Liver (tissue), 9 donors: Measurements from ENCODE around the gene COQ6. TPM values are rescaled to one million over a fixed set of nuclear protein-coding genes. Genes with fewer than 3 reads are reported as not detected.

ENCODE experiments used
- DNase-seq: peaks from one replicate; pipeline ENCODE4 v3.0.0-alpha.2; 2017; ENCODE audit warnings: low spot score
- H3K27ac ChIP-seq, 2 donors: one replicate each; pipeline ENCODE4 v1.7.0; 2013; ENCODE audit warnings: inconsistent platforms in 2 of 2, low read length in 2 of 2, control low read depth in 1 of 2, low read depth in 1 of 2, mild to moderate bottlenecking in 1 of 2
- H3K27me3 ChIP-seq, 4 donors: one replicate each; pipeline versions ENCODE4 v1.6.1 to v1.7.0; 2013; ENCODE audit warnings: low read length in 3 of 4, inconsistent platforms in 1 of 4, mild to moderate bottlenecking in 1 of 4, moderate library complexity in 1 of 4; ENCODE audit not compliant: control insufficient read depth in 4 of 4, insufficient read depth in 4 of 4
- H3K36me3 ChIP-seq, 4 donors: one replicate each; pipeline versions ENCODE4 v1.6.1 to v1.7.0; 2013; ENCODE audit warnings: low read length in 3 of 4, mild to moderate bottlenecking in 3 of 4, low read depth in 1 of 4, moderate library complexity in 1 of 4; ENCODE audit not compliant: control insufficient read depth in 4 of 4, insufficient read depth in 3 of 4
- H3K4me1 ChIP-seq, 4 donors: one replicate each; pipeline versions ENCODE4 v1.6.1 to v1.7.0; 2013; ENCODE audit warnings: low read length in 3 of 4, mild to moderate bottlenecking in 3 of 4, moderate library complexity in 1 of 4; ENCODE audit not compliant: control insufficient read depth in 4 of 4, insufficient read depth in 4 of 4
- H3K4me3 ChIP-seq, 3 donors: one replicate each; pipeline versions ENCODE4 v1.6.1 to v1.7.0; 2013; ENCODE audit warnings: low read length in 3 of 3, control low read depth in 1 of 3, low read depth in 1 of 3, mild to moderate bottlenecking in 1 of 3
- H3K9ac ChIP-seq, 2 donors: one replicate each; pipeline ENCODE4 v1.7.0; 2013; ENCODE audit warnings: low read length in 2 of 2, mild to moderate bottlenecking in 2 of 2, moderate library complexity in 2 of 2, control low read depth in 1 of 2, low read depth in 1 of 2
- H3K9me3 ChIP-seq, 4 donors: one replicate each; pipeline versions ENCODE4 v1.6.1 to v1.7.0; 2013; ENCODE audit warnings: low read length in 3 of 4; ENCODE audit not compliant: control insufficient read depth in 4 of 4
- ATF3 ChIP-seq: IDR thresholded peaks from 2 replicates; pipeline ENCODE4 v1.6.1; 2016; ENCODE audit warnings: antibody characterized with exemption
- CTCF ChIP-seq: fragments of 150-350 bp; IDR thresholded peaks from 2 replicates; pipeline ENCODE4 v1.5.1; 2017; ENCODE audit warnings: improper control_type of control experiment, low read depth, low read length; ENCODE audit not compliant: missing input control
- EGR1 ChIP-seq, 2 donors: IDR thresholded peaks; 2 replicates each; pipeline ENCODE4 v1.6.1; 2016 to 2018; ENCODE audit warnings: antibody characterized with exemption in 2 of 2, low read depth in 2 of 2
- FOXA1 ChIP-seq: IDR thresholded peaks from 2 replicates; pipeline ENCODE4 v1.6.1; 2016; ENCODE audit warnings: antibody characterized with exemption
- FOXA2 ChIP-seq: IDR thresholded peaks from 2 replicates; pipeline ENCODE4 v1.6.1; 2016; ENCODE audit warnings: antibody characterized with exemption
- GABPA ChIP-seq, 2 donors: IDR thresholded peaks in 1 of 2; conservative IDR thresholded peaks in 1 of 2; 2 replicates each; pipeline ENCODE4 v1.6.1; 2016; ENCODE audit warnings: antibody characterized with exemption in 2 of 2, mild to moderate bottlenecking in 1 of 2, moderate library complexity in 1 of 2
- HNF4A ChIP-seq, 2 donors: conservative IDR thresholded peaks; 2 replicates each; pipeline ENCODE4 v1.6.1; 2016; ENCODE audit warnings: antibody characterized with exemption in 2 of 2, mild to moderate bottlenecking in 2 of 2
- HNF4G ChIP-seq: IDR thresholded peaks from 2 replicates; pipeline ENCODE4 v1.6.1; 2016; ENCODE audit warnings: antibody characterized with exemption
- JUND ChIP-seq, 2 donors: IDR thresholded peaks; 2 replicates each; pipeline ENCODE4 v1.6.1; 2016; ENCODE audit warnings: antibody characterized with exemption in 2 of 2
- MAX ChIP-seq: IDR thresholded peaks from 2 replicates; pipeline ENCODE4 v1.6.1; 2016; ENCODE audit warnings: antibody characterized with exemption
- NR2F2 ChIP-seq: IDR thresholded peaks from 2 replicates; pipeline ENCODE4 v1.6.1; 2016; ENCODE audit warnings: antibody characterized with exemption
- RAD21 ChIP-seq, 2 donors: IDR thresholded peaks; 2 replicates each; pipeline ENCODE4 v1.6.1; 2016; ENCODE audit warnings: antibody characterized with exemption in 2 of 2, mild to moderate bottlenecking in 2 of 2
- REST ChIP-seq: IDR thresholded peaks from 2 replicates; pipeline ENCODE4 v1.6.1; 2016; ENCODE audit warnings: antibody characterized with exemption, mild to moderate bottlenecking
- RXRA ChIP-seq, 2 donors: IDR thresholded peaks; 2 replicates each; pipeline ENCODE4 v1.6.1; 2017 to 2018; ENCODE audit warnings: antibody characterized with exemption in 2 of 2, mild to moderate bottlenecking in 1 of 2
- SP1 ChIP-seq: IDR thresholded peaks from 2 replicates; pipeline ENCODE4 v1.6.1; 2018; ENCODE audit warnings: antibody characterized with exemption, mild to moderate bottlenecking
- TAF1 ChIP-seq: conservative IDR thresholded peaks from 2 replicates; pipeline ENCODE4 v1.6.1; 2016; ENCODE audit warnings: antibody characterized with exemption, mild to moderate bottlenecking
- YY1 ChIP-seq: IDR thresholded peaks from 2 replicates; pipeline ENCODE4 v1.6.1; 2016; ENCODE audit warnings: antibody characterized with exemption, mild to moderate bottlenecking
- ZBTB33 ChIP-seq: IDR thresholded peaks from 2 replicates; pipeline ENCODE4 v1.6.1; 2016; ENCODE audit warnings: antibody characterized with exemption
- WGBS: extraction: QIAGEN DNeasy Blood & Tissue Kit; methylation state at CpG from one replicate; pipeline ENCODE4 v1.1.7; 2013; 5-methylcytosine and 5-hydroxymethylcytosine counted together
- polyA plus RNA-seq, 2 donors: library from polyadenylated mRNA; stranded (reverse) in 1 of 2; unstranded in 1 of 2; fragments of 200-250 nt in 1 of 2; fragments of >200 nt in 1 of 2; fragmentation: Nextera tagmentation in 1 of 2; extraction: Ambion mirVana in 1 of 2; gene quantifications; one replicate each; pipeline versions ENCODE4 v1.2.1 to v1.2.3, GENCODE V29; 2013 to 2015
- total RNA-seq, 2 donors: library from RNA; depleted of rRNA; stranded (reverse); fragments of >200 nt; gene quantifications; one replicate each; pipeline ENCODE4 v1.2.3, GENCODE V29; 2014
- donor health status: healthy.
- donor health status: healthy.
- donor health status: healthy.
- donor health status: healthy.
- donor health status: healthy.

COQ6 gene
- total and polyA plus RNA-seq, 4 donors = 12.6 to 33.7 (median 18.5) TPM

- no peak overlapping the region for H3K9ac ChIP-seq
- no peaks in the 10 kb centered on the region for H3K9me3 ChIP-seq
- H3K4me3 ChIP-seq = no peak overlapping the region
- TF ChIP-seq JUND (IDR thresholded peaks at IDR 0.05) (no peak), FOXA1 (no peak), YY1 (no peak), TAF1 (no peak), CTCF (no peak), SP1 (no peak), NR2F2 (no peak), ATF3 (no peak), FOXA2 (no peak), RXRA (IDR thresholded peaks at IDR 0.05) (no peak), HNF4A (conservative IDR thresholded peaks at IDR 0.05) (no peak), MAX (no peak), EGR1 (IDR thresholded peaks at IDR 0.05; ENCODE audit: low read depth in 2 of 2) (no peak), GABPA (IDR thresholded peaks at IDR 0.05 in 1 of 2, conservative IDR thresholded peaks at IDR 0.05 in 1 of 2) (no peak), ZBTB33 (no peak), HNF4G (no peak), RAD21 (IDR thresholded peaks at IDR 0.05) (no peak), REST (no peak)
- H3K4me1 ChIP-seq = no peaks in the 10 kb centered on the region
- H3K27ac ChIP-seq = no peak overlapping the region
- peaks cover 10 to 61% (median 50%) of the 10 kb centered on the region in 4 donors for H3K36me3 ChIP-seq
- H3K27me3 ChIP-seq = no peaks in the 10 kb centered on the region
- 82% methylated on average over 3 of the region's 3 CpGs for WGBS
- no peak for DNase-seq
These were observed 47.1 kb upstream of the COQ6 start for GRCh38 chr14:73903028-73903427.

- Histone ChIP-seq H3K36me3 (peaks cover 5 to 67% (median 53%) of the 10 kb centered on the region in 4 donors), H3K27ac (no peak overlapping the region), H3K27me3 (no peaks in the 10 kb centered on the region), H3K4me1 (no peaks in the 10 kb centered on the region), H3K4me3 (no peak overlapping the region), H3K9ac (no peak overlapping the region), H3K9me3 (no peaks in the 10 kb centered on the region)
- WGBS = 99% methylated on average over 1 of the region's 1 CpG
- no peak for DNase-seq
- no peak for TF ChIP-seq GABPA (IDR thresholded peaks at IDR 0.05 in 1 of 2, conservative IDR thresholded peaks at IDR 0.05 in 1 of 2)
- TF ChIP-seq HNF4A (conservative IDR thresholded peaks at IDR 0.05) = no peak
- TF ChIP-seq FOXA1 = no peak
- no peak for TF ChIP-seq FOXA2
- no peak for TF ChIP-seq TAF1
- no peak for TF ChIP-seq MAX
- no peak for TF ChIP-seq EGR1 (IDR thresholded peaks at IDR 0.05; ENCODE audit: low read depth in 2 of 2)
- no peak for TF ChIP-seq ZBTB33
- TF ChIP-seq RAD21 (IDR thresholded peaks at IDR 0.05) = no peak
- no peak for TF ChIP-seq RXRA (IDR thresholded peaks at IDR 0.05)
- TF ChIP-seq NR2F2 = no peak
- TF ChIP-seq JUND (IDR thresholded peaks at IDR 0.05) = no peak
- no peak for TF ChIP-seq CTCF
These were observed 40.4 kb upstream of the COQ6 start for GRCh38 chr14:73909681-73910080.
